ENCODE results near the gene MRC2. TPM values are rescaled to one million over a fixed set of nuclear protein-coding genes. Genes with fewer than 3 reads are reported as not detected.

MRC2 gene
- polyA plus RNA-seq, 2 of the 4 experiments (the other 2 are of a cell fraction), result 20.2 to 57.3 TPM

DNA sequence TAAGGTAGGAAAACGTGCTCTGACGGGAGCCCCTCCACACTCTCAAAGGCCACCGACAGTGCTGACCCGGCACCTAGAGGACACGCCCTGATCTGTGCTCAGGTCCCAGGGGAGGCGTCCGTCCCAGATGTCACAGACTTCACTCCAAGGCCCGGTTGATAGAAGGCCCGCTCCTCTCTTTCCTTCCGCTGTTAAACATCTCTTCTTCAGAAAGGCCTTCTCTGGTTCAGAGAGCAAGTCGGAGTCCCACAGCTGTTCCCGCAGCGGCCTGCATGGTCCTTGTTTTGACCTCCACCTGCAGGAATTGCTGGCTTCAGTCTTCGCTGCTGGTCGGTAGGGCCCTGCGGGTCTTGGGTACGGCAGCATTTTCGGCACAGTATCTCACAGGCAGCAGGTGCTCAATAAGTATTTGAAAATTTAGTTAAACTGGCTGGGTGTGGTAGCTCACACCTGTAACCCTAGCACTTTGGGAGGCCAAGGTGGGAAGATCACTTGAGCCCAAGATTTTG lies 88.5 kb downstream of the MRC2 start:
- FAIRE-seq (no peak), DNase-seq (ENCODE audit: low read depth in 1 of 2, low spot score in 1 of 2) (no peak), ATAC-seq (no peak)
- H3K27ac ChIP-seq, result peak overlapping the region in 1 of 2 experiments; percentile 49; a peak in 3 of 6 replicates
- POLR2A ChIA-PET, result no interaction called here
- no peaks in the 10 kb centered on the region for H3K9me3 ChIP-seq
- no peak overlapping the region for H3K4me2 ChIP-seq
- 95% methylated on average over 18 of the region's 18 CpGs for WGBS (ENCODE audit: missing lambda C conversion rate)
- H3K4me1 ChIP-seq, result 0 out of 3 replicates have a peak, but pooled peaks cover 14% of the 10 kb centered on the region
- H3K4me3 ChIP-seq, result no peak overlapping the region
- CTCF ChIA-PET, result interaction anchor here (0.6 to 1.5 kb wide), 3 partner anchors 19 to 720 kb away, joined by 3 to 6 read pairs (median 4); no protein-coding TSS in a partner anchor
- TF ChIP-seq NR3C1 (IDR thresholded peaks at IDR 0.05) (no peak), HOXA7 (CRISPR knock-in tag; IDR thresholded peaks at IDR 0.05) (no peak), ESRRA (IDR thresholded peaks at IDR 0.05; ENCODE audit: borderline replicate concordance, low read length) (no peak), ZFP36 (IDR thresholded peaks at IDR 0.05; ENCODE audit: borderline replicate concordance, partially characterized antibody) (no peak), JUNB (IDR thresholded peaks at IDR 0.05) (no peak), HOXB13 (CRISPR knock-in tag; IDR thresholded peaks at IDR 0.05; ENCODE audit: low read depth) (no peak), SMC3 (IDR thresholded peaks at IDR 0.05) (no peak), FOSB (CRISPR knock-in tag; IDR thresholded peaks at IDR 0.05) (no peak), RFX5 (IDR thresholded peaks at IDR 0.05) (no peak), EP300 (IDR thresholded peaks at IDR 0.05) (no peak), JUN (IDR thresholded peaks at IDR 0.05) (no peak), MAFK (IDR thresholded peaks at IDR 0.05; ENCODE audit: partially characterized antibody) (no peak), ZNF302 (CRISPR knock-in tag; IDR thresholded peaks at IDR 0.05) (no peak), CHD4 (IDR thresholded peaks at IDR 0.05; ENCODE audit: borderline replicate concordance) (no peak), MYC (IDR thresholded peaks at IDR 0.05; ENCODE audit: borderline replicate concordance, low read length) (no peak), CEBPB (IDR thresholded peaks at IDR 0.05) (no peak)
- TF ChIP-seq, protein P1, sequence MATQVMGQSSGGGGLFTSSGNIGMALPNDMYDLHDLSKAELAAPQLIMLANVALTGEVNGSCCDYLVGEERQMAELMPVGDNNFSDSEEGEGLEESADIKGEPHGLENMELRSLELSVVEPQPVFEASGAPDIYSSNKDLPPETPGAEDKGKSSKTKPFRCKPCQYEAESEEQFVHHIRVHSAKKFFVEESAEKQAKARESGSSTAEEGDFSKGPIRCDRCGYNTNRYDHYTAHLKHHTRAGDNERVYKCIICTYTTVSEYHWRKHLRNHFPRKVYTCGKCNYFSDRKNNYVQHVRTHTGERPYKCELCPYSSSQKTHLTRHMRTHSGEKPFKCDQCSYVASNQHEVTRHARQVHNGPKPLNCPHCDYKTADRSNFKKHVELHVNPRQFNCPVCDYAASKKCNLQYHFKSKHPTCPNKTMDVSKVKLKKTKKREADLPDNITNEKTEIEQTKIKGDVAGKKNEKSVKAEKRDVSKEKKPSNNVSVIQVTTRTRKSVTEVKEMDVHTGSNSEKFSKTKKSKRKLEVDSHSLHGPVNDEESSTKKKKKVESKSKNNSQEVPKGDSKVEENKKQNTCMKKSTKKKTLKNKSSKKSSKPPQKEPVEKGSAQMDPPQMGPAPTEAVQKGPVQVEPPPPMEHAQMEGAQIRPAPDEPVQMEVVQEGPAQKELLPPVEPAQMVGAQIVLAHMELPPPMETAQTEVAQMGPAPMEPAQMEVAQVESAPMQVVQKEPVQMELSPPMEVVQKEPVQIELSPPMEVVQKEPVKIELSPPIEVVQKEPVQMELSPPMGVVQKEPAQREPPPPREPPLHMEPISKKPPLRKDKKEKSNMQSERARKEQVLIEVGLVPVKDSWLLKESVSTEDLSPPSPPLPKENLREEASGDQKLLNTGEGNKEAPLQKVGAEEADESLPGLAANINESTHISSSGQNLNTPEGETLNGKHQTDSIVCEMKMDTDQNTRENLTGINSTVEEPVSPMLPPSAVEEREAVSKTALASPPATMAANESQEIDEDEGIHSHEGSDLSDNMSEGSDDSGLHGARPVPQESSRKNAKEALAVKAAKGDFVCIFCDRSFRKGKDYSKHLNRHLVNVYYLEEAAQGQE (IDR thresholded peaks at IDR 0.05), result no peak
- TF ChIP-seq, protein P2, sequence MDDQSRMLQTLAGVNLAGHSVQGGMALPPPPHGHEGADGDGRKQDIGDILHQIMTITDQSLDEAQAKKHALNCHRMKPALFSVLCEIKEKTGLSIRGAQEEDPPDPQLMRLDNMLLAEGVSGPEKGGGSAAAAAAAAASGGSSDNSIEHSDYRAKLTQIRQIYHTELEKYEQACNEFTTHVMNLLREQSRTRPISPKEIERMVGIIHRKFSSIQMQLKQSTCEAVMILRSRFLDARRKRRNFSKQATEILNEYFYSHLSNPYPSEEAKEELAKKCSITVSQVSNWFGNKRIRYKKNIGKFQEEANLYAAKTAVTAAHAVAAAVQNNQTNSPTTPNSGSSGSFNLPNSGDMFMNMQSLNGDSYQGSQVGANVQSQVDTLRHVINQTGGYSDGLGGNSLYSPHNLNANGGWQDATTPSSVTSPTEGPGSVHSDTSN (IDR thresholded peaks at IDR 0.05), result no peak

GRCh38 chr17:62716834-62717588 lies 89.5 kb downstream of the MRC2 start:
- TF ChIP-seq HMGXB4 (CRISPR knock-in tag; IDR thresholded peaks at IDR 0.05; ENCODE audit: borderline replicate concordance) (no peak), NFE2L2 (conservative IDR thresholded peaks at IDR 0.05; ENCODE audit: low read length) (no peak), CHD2 (IDR thresholded peaks at IDR 0.05; ENCODE audit: low read length, partially characterized antibody) (no peak), POLR2AphosphoS2 (conservative IDR thresholded peaks at IDR 0.05; ENCODE audit: low read length) (no peak), BHLHE40 (IDR thresholded peaks at IDR 0.05; ENCODE audit: low read depth, low read length) (no peak), HDAC2 (IDR thresholded peaks at IDR 0.05) (no peak), HOXB5 (CRISPR knock-in tag; IDR thresholded peaks at IDR 0.05) (no peak), TFCP2L1 (CRISPR knock-in tag; IDR thresholded peaks at IDR 0.05) (no peak), ZNF302 (CRISPR knock-in tag; IDR thresholded peaks at IDR 0.05) (no peak)
- TF ChIP-seq, protein P3, sequence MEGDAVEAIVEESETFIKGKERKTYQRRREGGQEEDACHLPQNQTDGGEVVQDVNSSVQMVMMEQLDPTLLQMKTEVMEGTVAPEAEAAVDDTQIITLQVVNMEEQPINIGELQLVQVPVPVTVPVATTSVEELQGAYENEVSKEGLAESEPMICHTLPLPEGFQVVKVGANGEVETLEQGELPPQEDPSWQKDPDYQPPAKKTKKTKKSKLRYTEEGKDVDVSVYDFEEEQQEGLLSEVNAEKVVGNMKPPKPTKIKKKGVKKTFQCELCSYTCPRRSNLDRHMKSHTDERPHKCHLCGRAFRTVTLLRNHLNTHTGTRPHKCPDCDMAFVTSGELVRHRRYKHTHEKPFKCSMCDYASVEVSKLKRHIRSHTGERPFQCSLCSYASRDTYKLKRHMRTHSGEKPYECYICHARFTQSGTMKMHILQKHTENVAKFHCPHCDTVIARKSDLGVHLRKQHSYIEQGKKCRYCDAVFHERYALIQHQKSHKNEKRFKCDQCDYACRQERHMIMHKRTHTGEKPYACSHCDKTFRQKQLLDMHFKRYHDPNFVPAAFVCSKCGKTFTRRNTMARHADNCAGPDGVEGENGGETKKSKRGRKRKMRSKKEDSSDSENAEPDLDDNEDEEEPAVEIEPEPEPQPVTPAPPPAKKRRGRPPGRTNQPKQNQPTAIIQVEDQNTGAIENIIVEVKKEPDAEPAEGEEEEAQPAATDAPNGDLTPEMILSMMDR (IDR thresholded peaks at IDR 0.05), result no peak
- 89% methylated on average over 23 of the region's 23 CpGs for WGBS (ENCODE audit: missing lambda C conversion rate)
- no peak for FAIRE-seq
- ChIA-PET CTCF (interaction anchor here (0.6 to 1.5 kb wide), 4 partner anchors 18 to 719 kb away, joined by 3 to 6 read pairs (median 4); no protein-coding TSS in a partner anchor), POLR2A (interaction anchor here (0.7 kb wide), 1 partner anchor 715 kb away, joined by 3 read pairs; no protein-coding TSS in a partner anchor)
- DNase-seq (ENCODE audit: low read depth in 1 of 2, low spot score in 1 of 2), result no peak
- Histone ChIP-seq H3K4me2 (no peak overlapping the region), H3K9me3 (no peaks in the 10 kb centered on the region), H3K27ac (peak overlapping the region; percentile 19 to 50; a peak in 5 of 6 replicates), H3K4me1 (0 out of 3 replicates have a peak, but pooled peaks cover 14% of the 10 kb centered on the region), H3K4me3 (no peak overlapping the region)
- ATAC-seq, result no peak

Data from A549 (cell line).